HG02943 (cell line): ENCODE data around the gene WDPCP.
"Not testable (repeated sequence)": the region's sequence is repeated elsewhere in the genome, so short reads cannot be mapped to it uniquely, and the experiment has no call there.

ENCODE experiments used
- ATAC-seq: cut with Tn5 transposase; IDR thresholded peaks from one replicate; pipeline ENCODE4 v1.9.1; 2021; ENCODE audit warnings: mild to moderate bottlenecking, low read depth, moderate library complexity; ENCODE audit not compliant: unreplicated experiment

Gene WDPCP

GRCh38 chr2:63588385-63589147, at the start of gene WDPCP, which contains the start of gene MDH1:
WDPCP (minus strand) TSS chr2:63588477; CDS start chr2:63588271, 206 bp downstream.
MDH1 (plus strand) TSS chr2:63588963; CDS start chr2:63589044, 81 bp downstream.
- ATAC-seq: peak; percentile 90

GRCh38 chr2:63632382-63632781, 44.1 kb upstream of the WDPCP start:
- ATAC-seq: no peak

GRCh38 chr2:63631501-63631900, 43.2 kb upstream of the WDPCP start:
- no peak for ATAC-seq

GRCh38 chr2:63628403-63628942, 40.2 kb upstream of the WDPCP start:
- ATAC-seq: no peak

- ATAC-seq: no peak
Observed at GRCh38 chr2:63627866-63628265, 39.6 kb upstream of the WDPCP start.

- not testable (repeated sequence) for ATAC-seq
Observed at GRCh38 chr2:63623763-63624162, 35.5 kb upstream of the WDPCP start.

- ATAC-seq: no peak
Observed at GRCh38 chr2:63622751-63623150, 34.5 kb upstream of the WDPCP start.

GRCh38 chr2:63619328-63619727, 31.1 kb upstream of the WDPCP start:
- no peak for ATAC-seq

GRCh38 chr2:63617366-63617765, 29.1 kb upstream of the WDPCP start:
- ATAC-seq: no peak

GRCh38 chr2:63614983-63615945, 27.0 kb upstream of the WDPCP start:
- ATAC-seq: no peak

GRCh38 chr2:63614448-63614968, 26.2 kb upstream of the WDPCP start:
- no peak for ATAC-seq

- ATAC-seq: no peak
Observed at GRCh38 chr2:63613391-63613901, 25.2 kb upstream of the WDPCP start.

- ATAC-seq: no peak
Observed at GRCh38 chr2:63610525-63610924, 22.2 kb upstream of the WDPCP start.

GRCh38 chr2:63608865-63609264, 20.6 kb upstream of the WDPCP start:
- ATAC-seq: not testable (repeated sequence)

- ATAC-seq: no peak
Observed at GRCh38 chr2:63604666-63605065, 16.4 kb upstream of the WDPCP start.

- no peak for ATAC-seq
Observed at GRCh38 chr2:63600881-63601460, 12.7 kb upstream of the WDPCP start.

GRCh38 chr2:63598981-63599380, 10.7 kb upstream of the WDPCP start:
- no peak for ATAC-seq

GRCh38 chr2:63596401-63596883, 8.2 kb upstream of the WDPCP start:
- no peak for ATAC-seq

- ATAC-seq: no peak
Observed at GRCh38 chr2:63594660-63595059, 6.4 kb upstream of the WDPCP start.

GRCh38 chr2:63591566-63592175, 3.4 kb upstream of the WDPCP start:
- ATAC-seq: no peak
